Measurements from ENCODE around the gene NAV3.

The NAV3 gene

GRCh38 chr12:77865178-77865577 lies 34.5 kb downstream of the NAV3 start:
- DNase-seq = no peak
- no peaks in the 10 kb centered on the region for H3K36me3 ChIP-seq (ENCODE audit: control insufficient read depth in 4 of 4, insufficient read depth in 4 of 4, low read length in 3 of 4)
- ChIA-PET POLR2A (no interaction called here), CTCF (no interaction called here)
- H3K27me3 ChIP-seq (replicated peaks in 2 of 5; ENCODE audit: control insufficient read depth in 4 of 5, insufficient read depth in 5 of 5, low read length in 4 of 5) = no peaks in the 10 kb centered on the region
- H3K27ac ChIP-seq (ENCODE audit: insufficient read depth in 1 of 2, low read depth in 1 of 2, low read length in 2 of 2, poor library complexity in 1 of 2, severe bottlenecking in 2 of 2) = no peak overlapping the region
- WGBS (ENCODE audit: insufficient coverage) = no CpG with 5 or more reads among the region's 1 CpG
- no peaks in the 10 kb centered on the region for H3K4me1 ChIP-seq (ENCODE audit: control extremely low read depth in 1 of 4, control insufficient read depth in 4 of 4, insufficient read depth in 4 of 4, low read length in 3 of 4)
- H3K9me3 ChIP-seq (ENCODE audit: control extremely low read depth in 1 of 5, control insufficient read depth in 4 of 5, insufficient read depth in 2 of 5, low read depth in 1 of 5, low read length in 4 of 5) = no peaks in the 10 kb centered on the region
- no peak overlapping the region for H3K4me3 ChIP-seq (ENCODE audit: control insufficient read depth in 1 of 7, extremely low read depth in 1 of 7, insufficient read depth in 4 of 7, low read depth in 2 of 7, low read length in 6 of 7)

- no peak for DNase-seq
- Histone ChIP-seq H3K27ac (ENCODE audit: insufficient read depth in 1 of 2, low read depth in 1 of 2, low read length in 2 of 2, poor library complexity in 1 of 2, severe bottlenecking in 2 of 2) (no peak overlapping the region), H3K36me3 (ENCODE audit: control insufficient read depth in 4 of 4, insufficient read depth in 4 of 4, low read length in 3 of 4) (no peaks in the 10 kb centered on the region), H3K4me3 (ENCODE audit: control insufficient read depth in 1 of 7, extremely low read depth in 1 of 7, insufficient read depth in 4 of 7, low read depth in 2 of 7, low read length in 6 of 7) (no peak overlapping the region), H3K4me1 (ENCODE audit: control extremely low read depth in 1 of 4, control insufficient read depth in 4 of 4, insufficient read depth in 4 of 4, low read length in 3 of 4) (no peaks in the 10 kb centered on the region), H3K27me3 (replicated peaks in 2 of 5; ENCODE audit: control insufficient read depth in 4 of 5, insufficient read depth in 5 of 5, low read length in 4 of 5) (no peaks in the 10 kb centered on the region), H3K9me3 (ENCODE audit: control extremely low read depth in 1 of 5, control insufficient read depth in 4 of 5, insufficient read depth in 2 of 5, low read depth in 1 of 5, low read length in 4 of 5) (no peaks in the 10 kb centered on the region)
- ChIA-PET CTCF (no interaction called here), POLR2A (no interaction called here)
- 90% methylated on average over 2 of the region's 3 CpGs for WGBS (ENCODE audit: insufficient coverage)
These were observed 48.2 kb downstream of the NAV3 start for GRCh38 chr12:77878901-77879300.

GRCh38 chr12:77882709-77883108 lies 52.0 kb downstream of the NAV3 start:
- no peaks in the 10 kb centered on the region for H3K36me3 ChIP-seq (ENCODE audit: control insufficient read depth in 4 of 4, insufficient read depth in 4 of 4, low read length in 3 of 4)
- CTCF ChIA-PET = no interaction called here
- H3K9me3 ChIP-seq (ENCODE audit: control extremely low read depth in 1 of 5, control insufficient read depth in 4 of 5, insufficient read depth in 2 of 5, low read depth in 1 of 5, low read length in 4 of 5) = no peaks in the 10 kb centered on the region
- no peaks in the 10 kb centered on the region for H3K27me3 ChIP-seq (replicated peaks in 2 of 5; ENCODE audit: control insufficient read depth in 4 of 5, insufficient read depth in 5 of 5, low read length in 4 of 5)
- H3K4me3 ChIP-seq (ENCODE audit: control insufficient read depth in 1 of 7, extremely low read depth in 1 of 7, insufficient read depth in 4 of 7, low read depth in 2 of 7, low read length in 6 of 7) = no peak overlapping the region
- H3K4me1 ChIP-seq (ENCODE audit: control extremely low read depth in 1 of 4, control insufficient read depth in 4 of 4, insufficient read depth in 4 of 4, low read length in 3 of 4) = no peaks in the 10 kb centered on the region
- H3K27ac ChIP-seq (ENCODE audit: insufficient read depth in 1 of 2, low read depth in 1 of 2, low read length in 2 of 2, poor library complexity in 1 of 2, severe bottlenecking in 2 of 2) = no peak overlapping the region
- POLR2A ChIA-PET = no interaction called here
- no peak for DNase-seq

GRCh38 chr12:77888611-77889010 lies 57.9 kb downstream of the NAV3 start:
- H3K9me3 ChIP-seq (ENCODE audit: control extremely low read depth in 1 of 5, control insufficient read depth in 4 of 5, insufficient read depth in 2 of 5, low read depth in 1 of 5, low read length in 4 of 5) = no peaks in the 10 kb centered on the region
- H3K4me3 ChIP-seq (ENCODE audit: control insufficient read depth in 1 of 7, extremely low read depth in 1 of 7, insufficient read depth in 4 of 7, low read depth in 2 of 7, low read length in 6 of 7) = no peak overlapping the region
- H3K27me3 ChIP-seq (replicated peaks in 2 of 5; ENCODE audit: control insufficient read depth in 4 of 5, insufficient read depth in 5 of 5, low read length in 4 of 5) = no peaks in the 10 kb centered on the region
- CTCF ChIA-PET = no interaction called here
- DNase-seq = no peak
- WGBS (ENCODE audit: insufficient coverage) = no CpG with 5 or more reads among the region's 1 CpG
- POLR2A ChIA-PET = no interaction called here
- no peaks in the 10 kb centered on the region for H3K36me3 ChIP-seq (ENCODE audit: control insufficient read depth in 4 of 4, insufficient read depth in 4 of 4, low read length in 3 of 4)
- H3K27ac ChIP-seq (ENCODE audit: insufficient read depth in 1 of 2, low read depth in 1 of 2, low read length in 2 of 2, poor library complexity in 1 of 2, severe bottlenecking in 2 of 2) = no peak overlapping the region
- H3K4me1 ChIP-seq (ENCODE audit: control extremely low read depth in 1 of 4, control insufficient read depth in 4 of 4, insufficient read depth in 4 of 4, low read length in 3 of 4) = no peaks in the 10 kb centered on the region

- CTCF ChIA-PET = no interaction called here
- POLR2A ChIA-PET = no interaction called here
- 100% methylated on average over 2 of the region's 3 CpGs for WGBS (ENCODE audit: insufficient coverage)
- Histone ChIP-seq H3K27ac (ENCODE audit: insufficient read depth in 1 of 2, low read depth in 1 of 2, low read length in 2 of 2, poor library complexity in 1 of 2, severe bottlenecking in 2 of 2) (no peak overlapping the region), H3K36me3 (ENCODE audit: control insufficient read depth in 4 of 4, insufficient read depth in 4 of 4, low read length in 3 of 4) (no peaks in the 10 kb centered on the region), H3K27me3 (replicated peaks in 2 of 5; ENCODE audit: control insufficient read depth in 4 of 5, insufficient read depth in 5 of 5, low read length in 4 of 5) (no peaks in the 10 kb centered on the region), H3K4me3 (ENCODE audit: control insufficient read depth in 1 of 7, extremely low read depth in 1 of 7, insufficient read depth in 4 of 7, low read depth in 2 of 7, low read length in 6 of 7) (no peak overlapping the region), H3K4me1 (ENCODE audit: control extremely low read depth in 1 of 4, control insufficient read depth in 4 of 4, insufficient read depth in 4 of 4, low read length in 3 of 4) (peaks cover 0 to 3% (median 0%) of the 10 kb centered on the region in 4 experiments), H3K9me3 (ENCODE audit: control extremely low read depth in 1 of 5, control insufficient read depth in 4 of 5, insufficient read depth in 2 of 5, low read depth in 1 of 5, low read length in 4 of 5) (no peaks in the 10 kb centered on the region)
- no peak for DNase-seq
These were observed 60.9 kb downstream of the NAV3 start for GRCh38 chr12:77891518-77892147.

GRCh38 chr12:77893918-77894317 lies 63.2 kb downstream of the NAV3 start:
- peaks cover 0 to 3% (median 0%) of the 10 kb centered on the region in 4 experiments for H3K4me1 ChIP-seq (ENCODE audit: control extremely low read depth in 1 of 4, control insufficient read depth in 4 of 4, insufficient read depth in 4 of 4, low read length in 3 of 4)
- H3K27ac ChIP-seq (ENCODE audit: insufficient read depth in 1 of 2, low read depth in 1 of 2, low read length in 2 of 2, poor library complexity in 1 of 2, severe bottlenecking in 2 of 2) = no peak overlapping the region
- H3K36me3 ChIP-seq (ENCODE audit: control insufficient read depth in 4 of 4, insufficient read depth in 4 of 4, low read length in 3 of 4) = no peaks in the 10 kb centered on the region
- no peaks in the 10 kb centered on the region for H3K27me3 ChIP-seq (replicated peaks in 2 of 5; ENCODE audit: control insufficient read depth in 4 of 5, insufficient read depth in 5 of 5, low read length in 4 of 5)
- no peaks in the 10 kb centered on the region for H3K9me3 ChIP-seq (ENCODE audit: control extremely low read depth in 1 of 5, control insufficient read depth in 4 of 5, insufficient read depth in 2 of 5, low read depth in 1 of 5, low read length in 4 of 5)
- H3K4me3 ChIP-seq (ENCODE audit: control insufficient read depth in 1 of 7, extremely low read depth in 1 of 7, insufficient read depth in 4 of 7, low read depth in 2 of 7, low read length in 6 of 7) = no peak overlapping the region
- ChIA-PET CTCF (no interaction called here), POLR2A (no interaction called here)
- no peak for DNase-seq

- H3K4me3 ChIP-seq (ENCODE audit: control insufficient read depth in 1 of 7, extremely low read depth in 1 of 7, insufficient read depth in 4 of 7, low read depth in 2 of 7, low read length in 6 of 7) = no peak overlapping the region
- CTCF ChIA-PET = no interaction called here
- no peaks in the 10 kb centered on the region for H3K27me3 ChIP-seq (replicated peaks in 2 of 5; ENCODE audit: control insufficient read depth in 4 of 5, insufficient read depth in 5 of 5, low read length in 4 of 5)
- peaks cover 0 to 3% (median 0%) of the 10 kb centered on the region in 4 experiments for H3K4me1 ChIP-seq (ENCODE audit: control extremely low read depth in 1 of 4, control insufficient read depth in 4 of 4, insufficient read depth in 4 of 4, low read length in 3 of 4)
- no peaks in the 10 kb centered on the region for H3K9me3 ChIP-seq (ENCODE audit: control extremely low read depth in 1 of 5, control insufficient read depth in 4 of 5, insufficient read depth in 2 of 5, low read depth in 1 of 5, low read length in 4 of 5)
- no peak for DNase-seq
- H3K27ac ChIP-seq (ENCODE audit: insufficient read depth in 1 of 2, low read depth in 1 of 2, low read length in 2 of 2, poor library complexity in 1 of 2, severe bottlenecking in 2 of 2) = no peak overlapping the region
- POLR2A ChIA-PET = no interaction called here
- WGBS (ENCODE audit: insufficient coverage) = 92% methylated on average over 2 of the region's 2 CpGs
- no peaks in the 10 kb centered on the region for H3K36me3 ChIP-seq (ENCODE audit: control insufficient read depth in 4 of 4, insufficient read depth in 4 of 4, low read length in 3 of 4)
These were observed 63.9 kb downstream of the NAV3 start for GRCh38 chr12:77894556-77894955.
